NCI-H510A (cell line): ENCODE measurements around the gene PRCD.
A peak's percentile ranks its signal among the peaks of the same experiment; 100 is the strongest.
"Not testable (repeated sequence)": the region's sequence is repeated elsewhere in the genome, so short reads cannot be mapped to it uniquely, and the experiment has no call there.

Experiments
- DNase-seq: peaks from one replicate; lab custom pipeline; 2025; lab: John Stamatoyannopoulos, UW

PRCD gene

DNA sequence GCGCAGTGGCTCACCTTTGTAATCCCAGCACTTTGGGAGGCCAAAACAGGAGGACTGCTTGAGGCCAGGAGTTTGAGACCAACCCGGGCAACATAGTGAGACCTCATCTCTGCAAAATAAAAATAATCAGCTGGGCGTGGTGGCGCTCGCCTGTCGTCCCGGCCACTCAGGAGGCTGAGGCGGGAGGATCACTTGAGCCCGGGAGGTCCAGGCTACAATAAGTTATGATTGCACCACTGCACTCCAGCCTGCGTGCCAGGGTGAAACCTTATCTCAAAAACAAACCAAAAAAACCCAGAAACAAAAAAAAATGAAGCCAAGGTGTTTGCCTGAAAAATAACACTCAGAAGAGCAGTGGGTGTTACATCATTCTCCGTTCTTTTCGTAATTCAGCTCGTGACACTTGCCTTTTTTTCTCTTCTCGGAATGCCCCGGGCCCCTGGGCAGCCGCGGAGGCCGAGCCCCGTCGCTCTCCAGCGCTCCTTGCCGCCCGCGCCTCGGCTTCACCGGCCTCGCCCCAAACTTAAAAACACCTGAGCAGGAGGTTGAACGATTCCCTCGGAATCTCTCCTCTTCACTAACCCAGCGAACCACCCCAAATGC, 17.0 kb downstream of the PRCD start:
- no peak for DNase-seq

- peak; percentile 94 for DNase-seq
These were observed 17.7 kb downstream of the PRCD start for GRCh38 chr17:76557368-76558197.

GRCh38 chr17:76558198-76559095, 18.6 kb downstream of the PRCD start:
- no peak for DNase-seq

GRCh38 chr17:76559460-76559859, 19.6 kb downstream of the PRCD start:
- DNase-seq, result not testable (repeated sequence)

- DNase-seq, result no peak
These were observed 20.4 kb downstream of the PRCD start for GRCh38 chr17:76560036-76560876.

DNA sequence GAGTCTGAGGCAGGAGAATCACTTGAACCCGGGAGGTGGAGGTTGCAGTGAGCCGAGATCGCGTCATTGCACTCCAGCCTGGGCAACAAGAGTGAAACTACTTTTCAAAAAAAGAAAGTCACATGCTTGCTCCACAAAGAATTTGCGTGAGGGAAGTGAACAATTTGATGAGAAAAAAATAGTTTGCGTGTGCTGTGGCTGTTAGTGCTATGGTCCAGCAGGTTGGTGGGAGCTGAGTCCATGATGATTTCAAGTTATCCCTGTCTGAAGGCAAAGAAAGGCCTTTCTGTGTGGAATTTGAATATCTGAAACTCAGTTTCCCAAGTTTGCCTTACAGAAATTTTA, 21.0 kb downstream of the PRCD start:
- DNase-seq, result no peak

- DNase-seq, result no peak
These were observed 21.5 kb downstream of the PRCD start for GRCh38 chr17:76561332-76561731.

GRCh38 chr17:76561799-76562268, 22.0 kb downstream of the PRCD start:
- DNase-seq, result no peak

DNA sequence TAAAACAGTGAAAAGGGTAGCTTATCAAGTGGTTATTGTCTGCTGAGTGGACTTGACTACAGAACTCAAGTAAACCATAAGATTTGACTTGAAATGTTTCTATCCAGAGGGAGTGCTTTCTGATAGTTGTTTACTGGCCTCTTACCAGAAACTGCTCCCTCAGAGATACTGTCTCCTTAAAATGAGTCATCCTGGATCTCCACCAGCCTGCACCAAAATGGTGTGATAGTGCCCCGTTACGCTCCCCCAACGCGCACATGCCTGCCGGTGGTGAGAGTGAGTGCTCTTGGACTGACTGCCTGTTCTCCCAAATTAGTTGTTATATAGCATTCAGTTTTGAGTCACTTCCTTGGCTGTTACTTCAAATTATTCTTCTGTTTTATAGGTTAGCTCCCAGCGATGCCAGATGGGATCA, 22.9 kb downstream of the PRCD start:
- no peak for DNase-seq

DNA sequence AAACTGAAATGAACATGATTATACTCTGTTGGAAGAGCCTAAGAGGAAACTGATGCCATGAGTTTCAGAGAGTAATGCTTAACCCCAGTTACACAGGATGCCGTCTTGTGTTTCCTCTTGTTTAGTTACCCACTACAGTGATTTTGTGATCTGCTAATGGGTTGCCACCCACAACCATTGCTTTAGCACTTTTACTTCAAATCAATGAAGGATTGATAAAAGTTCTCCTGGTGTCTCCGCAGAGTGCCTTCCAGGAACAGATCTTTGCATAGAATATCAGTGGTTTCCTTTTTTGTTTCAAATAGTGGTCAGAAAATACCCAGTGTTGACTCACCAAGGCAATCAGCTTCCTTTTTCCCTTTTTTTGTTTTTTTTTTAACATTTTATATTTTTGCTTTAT, 23.5 kb downstream of the PRCD start:
- not testable (repeated sequence) for DNase-seq

- not testable (repeated sequence) for DNase-seq
These were observed 25.3 kb downstream of the PRCD start for GRCh38 chr17:76564991-76565727.

- no peak for DNase-seq
These were observed 26.1 kb downstream of the PRCD start for GRCh38 chr17:76565728-76566612.

DNA sequence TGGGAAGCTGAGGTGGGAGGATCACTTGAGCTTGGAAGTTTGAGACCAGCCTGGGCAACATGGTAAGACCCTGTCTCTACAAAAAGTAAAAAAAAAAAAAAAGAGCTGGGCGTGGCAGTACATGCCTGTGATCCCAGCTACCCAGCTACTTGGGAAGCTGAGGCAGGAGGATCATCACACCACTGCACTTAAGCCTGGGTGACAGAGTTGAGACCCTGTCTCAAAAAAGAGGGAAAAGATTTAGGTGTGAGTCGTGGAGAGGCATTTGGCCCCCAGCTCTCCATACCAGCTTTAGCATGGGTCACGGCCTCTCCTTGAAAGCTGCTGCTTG, 26.7 kb downstream of the PRCD start:
- no peak for DNase-seq

- DNase-seq, result no peak
These were observed 27.2 kb downstream of the PRCD start for GRCh38 chr17:76566988-76567431.

- no peak for DNase-seq
These were observed 28.0 kb downstream of the PRCD start for GRCh38 chr17:76567634-76568432.

DNA sequence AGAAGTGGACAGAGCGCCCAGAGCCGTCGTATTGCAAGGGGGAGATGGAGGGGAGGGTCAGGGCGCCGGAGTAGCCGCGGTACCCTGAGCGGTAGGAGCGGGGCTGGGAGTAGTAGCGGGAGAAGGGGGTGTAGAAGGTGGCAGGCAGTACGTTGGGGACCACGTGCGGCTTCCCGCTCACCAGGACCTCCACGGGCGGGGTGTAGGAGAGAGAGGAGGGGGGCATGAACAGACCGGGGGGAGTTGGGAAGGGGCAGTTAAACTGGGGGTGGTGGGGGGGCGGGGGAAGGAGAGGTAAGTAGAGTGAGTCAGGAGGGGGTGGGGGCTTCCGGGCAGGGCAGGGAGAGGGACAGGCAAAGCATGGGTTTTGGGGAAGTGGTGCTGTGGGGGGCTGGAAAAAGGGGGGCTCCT, 29.0 kb downstream of the PRCD start:
- DNase-seq, result no peak

- no peak for DNase-seq
These were observed 29.9 kb downstream of the PRCD start for GRCh38 chr17:76569607-76570279.

- DNase-seq, result no peak
These were observed 30.6 kb downstream of the PRCD start for GRCh38 chr17:76570457-76570856.
